ENCODE data around the gene GHRHR.

DNA sequence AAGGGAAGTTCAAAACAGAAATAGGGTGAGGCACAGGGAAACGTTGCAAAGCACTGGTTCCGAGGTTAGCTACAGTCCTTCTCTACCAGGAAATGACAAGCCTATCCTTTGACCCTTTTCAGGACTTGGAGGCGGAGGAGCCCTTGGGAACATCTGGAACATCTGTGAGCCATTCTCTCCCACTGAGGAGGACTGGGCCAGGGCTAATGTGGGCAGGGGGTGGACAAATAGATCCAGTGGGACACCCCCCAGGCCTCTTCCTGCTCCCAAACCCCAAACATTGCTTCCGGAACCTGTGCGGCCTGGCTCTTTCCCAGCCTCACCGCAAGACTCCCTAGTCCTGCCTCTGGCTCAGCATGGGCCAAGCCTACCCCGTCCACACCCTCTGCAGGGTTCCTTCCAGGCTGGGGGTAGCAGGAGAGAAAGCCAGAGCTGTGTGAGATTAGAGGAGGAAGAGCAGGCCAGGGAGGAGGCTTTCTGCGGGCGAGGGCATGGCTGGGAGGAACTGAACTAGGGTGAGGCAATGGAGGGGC is 36.5 kb downstream of the GHRHR start:
- no peak for TF ChIP-seq POLR2A (IDR thresholded peaks at IDR 0.05; ENCODE audit: low read depth, low read length)
- TF ChIP-seq POLR2AphosphoS5 (IDR thresholded peaks at IDR 0.05; ENCODE audit: low read depth, low read length) = no peak

Measured in GM12892 (cell line).